HG03342 (cell line): ENCODE results near the gene RNF223.
A peak's percentile ranks its signal among the peaks of the same experiment; 100 is the strongest.

Experiments
- ATAC-seq: cut with Tn5 transposase; IDR thresholded peaks from one replicate; pipeline ENCODE4 v1.9.1; 2021; ENCODE audit warnings: mild to moderate bottlenecking, moderate library complexity; ENCODE audit not compliant: unreplicated experiment

The RNF223 gene

DNA sequence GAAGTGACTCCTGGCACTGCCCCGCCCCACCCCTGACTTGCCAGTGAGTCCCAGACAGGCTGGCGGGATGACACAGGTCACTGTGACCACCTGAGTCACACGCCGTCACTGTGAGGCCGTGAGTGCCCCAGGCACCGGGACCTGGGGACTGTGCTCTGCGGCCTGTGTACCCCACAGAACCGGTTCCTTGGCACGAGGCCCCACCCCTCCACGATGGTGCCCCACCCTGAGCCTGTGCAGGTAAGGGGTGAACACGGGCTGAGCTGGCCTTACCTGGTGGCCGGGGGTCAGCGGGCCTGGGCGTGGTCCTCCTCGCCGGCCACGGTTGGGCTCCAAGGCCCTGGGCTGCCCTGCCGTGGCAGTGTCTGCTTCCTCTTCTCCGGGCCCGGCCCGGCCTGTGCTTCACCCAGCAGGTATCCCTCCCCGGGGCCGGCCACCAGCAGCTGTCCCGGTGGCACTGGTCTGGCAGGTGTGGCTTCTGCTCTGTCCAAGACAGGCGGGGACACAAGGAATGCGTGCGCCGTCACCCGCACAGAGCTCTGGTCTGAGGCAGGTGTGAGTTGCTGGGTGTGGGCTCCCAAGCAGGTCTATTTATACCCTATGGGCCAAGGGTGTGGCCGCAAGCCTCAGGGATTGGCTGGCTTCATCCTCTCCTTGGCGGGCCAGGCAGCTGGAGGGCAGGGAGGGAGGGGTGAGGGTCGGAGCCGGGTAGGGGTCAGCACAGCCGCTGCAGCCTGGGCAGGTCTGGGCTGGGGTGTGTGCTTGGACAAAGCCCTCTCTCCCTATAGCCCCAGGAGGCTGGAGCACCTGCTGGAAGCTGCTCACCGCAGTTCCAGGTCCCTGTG is at the start of gene RNF223:
RNF223 (minus strand) TSS at position 564 of the 845 bp plus-strand sequence. CDS start 1,740 bp downstream, outside the sequence.
- ATAC-seq = no peak

DNA sequence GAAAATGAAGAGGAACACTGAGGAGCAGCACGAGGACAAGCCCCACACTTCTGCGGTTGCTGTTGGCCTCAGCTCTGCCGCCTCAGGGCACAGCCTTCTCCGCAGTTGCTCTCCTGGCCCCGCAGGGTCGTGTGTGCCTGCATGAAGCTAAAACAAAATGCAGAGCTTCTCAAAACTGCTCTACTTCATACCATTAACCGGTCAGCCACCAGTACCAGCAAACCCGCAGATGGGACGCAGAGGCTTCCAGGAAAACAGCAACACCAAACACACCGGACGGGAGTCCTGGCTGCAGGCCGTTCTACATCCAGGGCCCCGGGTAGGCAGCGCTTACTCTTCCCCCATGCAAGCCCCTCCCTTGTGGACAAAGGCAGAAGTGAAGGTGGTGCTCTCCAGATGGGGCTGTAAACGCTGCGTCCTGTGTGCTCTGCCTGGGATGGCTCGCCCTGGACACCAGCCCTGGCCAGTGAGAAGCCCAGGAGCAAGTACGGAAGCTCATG is 48.9 kb upstream of the RNF223 start:
- no peak for ATAC-seq

DNA sequence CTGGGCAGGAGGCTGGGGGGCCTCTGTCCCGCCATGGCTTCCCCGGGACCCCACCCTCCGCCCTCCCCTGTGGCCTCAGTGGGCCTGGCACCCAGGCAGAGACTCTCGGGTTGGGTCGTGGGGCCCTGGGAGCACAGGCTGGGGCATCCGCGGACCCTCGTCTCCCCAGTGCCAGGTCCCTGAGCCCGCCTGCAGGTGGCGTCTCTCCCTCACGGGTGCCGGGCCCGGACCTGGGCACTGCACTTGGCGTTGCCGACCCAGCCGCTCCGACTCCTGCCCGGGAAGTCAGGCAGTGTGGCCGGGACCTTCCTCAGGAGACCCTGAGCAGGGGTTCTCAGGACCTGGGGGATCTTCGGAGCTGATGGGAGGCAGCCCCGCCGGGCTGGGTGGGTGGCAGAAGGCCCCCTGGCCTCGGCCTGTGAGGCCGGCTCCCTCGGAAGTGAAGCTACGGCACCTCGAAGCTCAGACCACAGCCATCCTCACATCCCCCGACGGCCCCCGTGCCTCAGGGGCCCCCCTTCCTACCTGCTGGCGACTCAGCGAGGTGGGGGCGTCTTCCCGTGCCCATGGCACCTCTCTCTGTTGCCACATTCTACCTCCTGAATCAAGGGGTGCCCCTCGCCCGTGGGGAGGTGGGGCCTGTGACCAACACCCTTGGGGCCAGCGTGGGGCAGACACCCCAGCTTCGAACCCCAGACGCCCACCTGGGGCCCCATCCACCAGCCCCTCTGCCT is 48.1 kb upstream of the RNF223 start:
- ATAC-seq = peak; percentile 49

DNA sequence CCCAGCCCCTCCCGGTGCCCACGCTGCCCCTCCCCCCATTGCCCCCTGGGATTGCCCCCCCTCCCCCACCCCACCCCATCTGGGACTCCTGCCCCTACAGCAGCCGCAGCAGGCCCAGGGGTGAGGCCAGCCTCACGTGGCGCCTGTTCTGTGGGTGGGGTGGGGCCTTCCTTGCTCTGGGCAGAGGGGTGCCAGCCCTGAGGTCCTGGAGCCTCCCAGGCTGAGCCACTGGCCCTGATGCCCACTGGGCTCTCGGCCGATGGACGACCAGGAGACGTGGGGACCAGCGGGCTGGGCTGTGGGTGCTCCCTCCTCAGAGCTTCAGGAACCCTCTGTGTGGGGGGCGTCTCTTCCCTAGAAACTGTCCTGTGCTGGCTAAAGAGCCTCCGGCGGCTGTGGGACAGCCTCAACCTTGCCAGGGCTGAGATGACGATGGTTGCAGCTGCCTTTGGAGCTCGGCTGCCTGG is 47.5 kb upstream of the RNF223 start:
- ATAC-seq = no peak

DNA sequence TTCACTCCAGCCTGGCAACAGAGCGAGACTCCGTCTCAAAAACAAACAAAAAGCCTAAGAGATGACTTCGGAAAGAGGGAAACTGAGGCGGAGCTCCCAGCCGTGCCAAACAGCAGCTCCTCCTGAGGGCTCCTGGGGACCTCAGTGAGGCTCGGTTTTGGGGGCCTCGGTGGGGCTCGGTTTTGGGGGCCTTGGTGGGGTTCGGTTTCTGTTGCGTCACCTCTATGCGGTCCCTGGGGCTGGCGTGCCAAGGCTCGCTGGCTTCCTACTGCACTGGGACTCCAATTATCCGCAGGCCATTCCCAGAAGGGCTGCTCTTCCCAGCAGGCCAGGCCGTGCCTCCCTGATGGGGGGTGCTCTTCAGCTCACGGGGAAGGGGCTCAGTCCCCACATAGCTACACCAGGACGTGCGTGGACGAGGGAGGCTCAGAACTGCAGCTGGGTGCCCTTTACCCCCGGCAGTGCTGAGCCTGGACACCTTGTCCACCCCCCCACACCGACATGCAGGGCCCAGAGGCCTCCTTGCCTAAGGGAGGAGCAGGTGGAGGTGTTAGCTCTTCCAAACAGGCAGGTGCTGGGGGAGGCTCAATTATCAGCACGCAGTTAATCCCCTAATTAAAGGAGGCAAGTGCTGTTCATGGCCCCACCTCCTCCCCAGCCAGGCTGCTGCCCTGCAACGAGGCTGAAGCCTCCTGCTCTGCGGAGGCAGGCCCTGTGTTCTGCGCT is 46.9 kb upstream of the RNF223 start:
- ATAC-seq = no peak

DNA sequence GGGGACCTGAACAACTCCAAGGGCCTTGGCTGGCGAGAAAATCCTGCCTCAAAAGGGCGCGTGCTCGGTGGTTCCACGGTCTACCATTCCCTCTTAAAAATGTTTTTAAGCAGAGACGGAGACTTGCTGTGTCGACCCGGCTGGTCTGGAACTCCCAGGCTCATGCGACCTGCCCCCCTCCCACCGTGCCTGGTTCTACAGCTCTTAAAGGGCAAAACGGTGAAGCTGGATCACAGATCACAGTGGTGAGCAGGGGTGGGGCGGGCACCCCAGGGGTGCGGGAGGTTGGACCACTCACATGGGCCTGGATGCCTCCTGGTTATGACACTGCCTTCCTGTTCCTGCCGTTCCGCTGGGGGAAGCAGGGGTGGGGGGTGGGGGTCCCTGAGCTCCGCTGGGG is 46.0 kb upstream of the RNF223 start:
- ATAC-seq = no peak

DNA sequence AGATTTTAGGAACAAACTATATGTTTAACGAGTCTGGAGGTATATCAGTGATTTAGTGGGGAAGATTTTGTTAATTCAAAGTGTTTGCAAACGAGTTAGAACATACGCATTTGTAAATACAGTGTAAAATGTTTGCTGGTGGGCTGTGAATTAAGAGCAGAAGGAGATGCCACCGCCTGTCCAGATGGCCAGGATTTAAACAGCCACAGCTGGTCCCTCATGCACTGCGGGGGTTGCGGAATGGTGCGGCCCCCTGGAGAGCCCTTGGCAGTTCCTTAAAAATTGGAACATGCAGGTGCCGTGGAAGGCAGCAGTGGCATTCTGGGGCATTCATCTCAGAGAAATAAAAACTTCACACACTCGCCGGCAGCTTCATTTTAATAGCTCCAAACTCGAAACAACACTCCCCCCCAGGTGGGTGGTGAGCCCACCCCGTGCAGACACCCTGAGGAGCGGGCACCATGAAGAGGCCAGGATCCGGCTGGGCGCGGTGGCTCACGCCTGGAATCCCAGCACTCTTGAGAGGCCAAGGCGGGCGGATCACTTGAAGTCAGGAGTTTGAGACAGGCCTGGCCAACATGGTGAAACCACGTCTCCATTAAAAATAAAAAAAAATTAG is 45.3 kb upstream of the RNF223 start:
- no peak for ATAC-seq

DNA sequence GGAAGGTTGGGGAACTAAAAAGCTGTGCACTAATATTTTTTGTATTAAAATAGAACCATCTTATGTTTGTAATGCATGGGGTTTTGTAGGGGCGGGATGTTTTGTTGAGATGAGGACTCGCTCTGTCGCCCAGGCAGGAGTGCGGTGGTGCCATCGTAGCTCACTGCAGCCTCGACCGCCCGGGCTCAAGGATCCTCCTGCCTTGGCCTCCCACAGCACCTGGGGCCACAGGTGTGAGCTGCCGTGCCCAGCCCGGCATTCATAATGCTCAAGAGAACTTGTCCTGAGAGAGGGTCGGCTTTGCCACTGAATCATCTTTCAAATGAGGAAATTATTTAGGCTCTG is 44.7 kb upstream of the RNF223 start:
- no peak for ATAC-seq

DNA sequence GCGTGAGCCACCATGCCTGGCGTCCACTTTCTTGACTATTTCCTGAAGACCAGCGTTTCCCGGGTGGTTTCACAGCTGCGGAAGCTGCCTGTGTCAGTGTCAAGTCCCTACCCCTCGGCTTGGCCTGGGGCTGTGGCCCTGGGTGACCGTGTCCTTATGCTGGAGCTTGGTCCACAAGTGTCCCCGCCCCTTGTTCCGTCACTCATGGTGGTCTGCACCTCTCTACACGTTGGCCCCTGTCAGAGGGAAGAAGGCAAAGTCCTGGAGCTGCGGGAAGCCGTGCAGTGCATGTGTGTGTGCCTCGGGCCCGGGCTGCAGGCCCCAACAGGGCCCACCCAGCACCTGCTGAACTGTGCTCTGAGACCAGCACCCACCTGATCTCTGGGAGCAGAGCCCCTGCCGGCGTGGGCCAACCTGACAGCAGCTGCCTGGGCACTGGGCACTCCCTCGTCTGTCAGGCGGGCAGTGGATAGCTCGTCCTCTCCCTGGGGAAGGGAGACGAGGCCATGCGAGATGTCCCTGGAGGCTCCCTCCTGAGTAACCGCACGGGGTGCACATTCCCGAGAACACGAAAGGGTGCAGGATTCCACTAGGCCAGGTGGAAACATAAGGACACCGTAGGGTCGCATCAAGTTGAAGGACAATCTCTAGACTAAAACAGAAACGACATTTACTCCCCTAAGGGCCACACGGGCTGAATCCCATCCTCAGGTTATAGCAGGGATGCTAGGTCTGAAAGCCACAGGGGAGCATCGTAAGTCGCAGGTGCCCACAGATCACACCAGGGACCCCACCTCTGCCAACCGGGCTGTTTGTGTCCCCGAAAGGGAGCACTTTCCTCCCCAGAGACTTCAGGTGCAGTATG is 44.1 kb upstream of the RNF223 start:
- ATAC-seq = no peak

DNA sequence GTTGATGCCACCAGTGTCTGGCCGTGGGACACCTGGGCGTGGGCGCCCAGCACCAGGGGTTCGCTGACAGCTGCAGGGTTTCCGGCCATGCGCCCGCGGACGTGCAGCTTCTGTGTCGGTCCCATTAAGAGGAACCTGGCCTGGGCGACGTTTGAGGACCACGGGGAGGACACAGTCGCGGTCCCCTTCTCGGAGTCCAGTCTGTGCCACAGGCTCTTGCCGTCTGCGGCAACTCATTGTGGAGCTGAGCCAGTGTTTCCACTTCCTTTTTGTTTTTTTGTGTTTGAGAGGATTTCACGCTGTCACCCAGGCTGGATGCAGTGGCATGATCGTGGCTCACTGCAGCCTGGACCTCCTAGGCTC is 43.3 kb upstream of the RNF223 start:
- ATAC-seq = no peak

DNA sequence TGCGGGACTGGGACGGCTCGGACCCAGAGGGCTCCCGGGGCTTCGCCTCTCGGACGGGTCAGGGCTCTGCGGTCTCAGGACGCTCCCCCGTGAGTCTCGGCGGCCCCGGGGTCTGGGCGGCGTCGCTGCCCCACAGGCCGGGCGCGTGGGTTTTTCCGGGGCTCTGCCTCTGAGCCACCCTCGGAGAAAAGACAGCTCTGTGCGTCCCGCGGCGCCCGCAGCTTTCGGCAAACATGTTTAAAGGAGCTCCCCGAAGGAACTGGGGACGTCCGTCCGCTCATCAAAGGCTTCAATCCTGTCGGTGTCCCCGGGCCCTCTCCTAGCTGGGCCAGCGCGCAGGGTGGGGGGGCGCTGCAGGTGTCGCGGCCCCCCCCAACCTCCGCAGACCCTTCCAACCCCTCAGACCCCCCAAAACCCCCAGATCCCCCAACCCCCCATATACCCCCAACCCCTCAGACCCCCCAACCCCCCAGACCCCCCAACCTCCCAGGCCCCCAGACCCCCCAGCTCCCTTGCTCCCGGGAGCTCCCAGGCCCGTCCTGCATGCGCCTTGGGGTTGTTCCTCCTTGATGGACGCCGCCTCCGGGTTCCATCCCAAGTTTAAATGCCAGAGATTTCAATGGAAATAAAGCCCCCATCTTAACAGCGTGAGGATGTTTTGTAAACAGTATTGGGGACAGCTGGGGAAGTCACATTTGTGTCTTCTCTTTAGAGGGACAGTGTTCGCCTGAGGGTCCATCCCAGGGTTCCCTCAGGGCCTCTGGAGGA is 42.8 kb upstream of the RNF223 start:
- no peak for ATAC-seq

DNA sequence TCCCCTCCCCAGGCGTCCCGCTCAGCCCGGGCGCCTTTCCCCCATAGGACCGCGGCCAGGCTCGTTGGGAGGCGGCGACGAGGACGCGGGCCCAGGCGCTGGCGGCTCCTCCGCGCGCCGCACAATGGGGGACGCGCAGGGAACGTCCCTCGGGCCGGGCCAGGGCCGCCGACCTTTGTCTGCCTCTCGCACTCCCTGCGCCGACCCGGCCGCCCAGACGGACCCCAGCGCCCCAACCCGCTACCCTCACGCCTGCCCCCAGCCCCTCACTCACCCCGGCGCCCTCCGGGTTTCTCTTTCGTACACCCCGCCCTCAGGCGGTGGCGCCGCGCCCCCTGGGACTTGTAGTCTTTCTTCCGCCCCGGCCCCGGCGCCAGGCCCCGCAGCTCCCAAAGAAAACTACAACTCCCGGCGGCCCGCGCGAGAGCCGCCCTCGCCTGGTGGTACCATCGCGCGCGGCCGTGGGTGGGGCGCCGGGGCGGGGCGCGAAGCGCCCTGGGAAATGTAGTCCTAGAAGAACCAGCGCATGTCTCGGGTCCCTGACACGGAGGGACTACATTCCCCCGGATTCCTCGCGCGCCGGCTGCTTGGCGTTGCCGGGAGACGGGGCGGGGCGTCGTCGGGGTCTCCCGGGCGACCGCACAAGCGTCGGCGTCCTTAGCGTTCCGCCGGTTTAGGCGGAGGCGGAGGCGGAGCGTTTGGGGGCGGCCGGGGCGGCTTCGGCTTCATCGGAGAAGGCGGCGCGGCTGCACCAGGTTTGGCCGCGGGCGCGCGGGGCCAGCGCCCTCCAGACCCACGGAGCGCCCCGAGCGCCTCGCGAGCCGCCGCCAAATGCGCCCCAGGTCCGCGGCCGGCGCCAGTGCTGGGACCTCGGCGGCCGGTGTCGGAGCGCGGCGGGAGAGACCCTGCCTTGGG is 41.9 kb upstream of the RNF223 start, which contains the start of gene C1orf159:
C1orf159 (minus strand) TSS at position 304 of the 915 bp plus-strand sequence. CDS start 24,546 bp downstream, outside the sequence.
- peak; percentile 92 for ATAC-seq

DNA sequence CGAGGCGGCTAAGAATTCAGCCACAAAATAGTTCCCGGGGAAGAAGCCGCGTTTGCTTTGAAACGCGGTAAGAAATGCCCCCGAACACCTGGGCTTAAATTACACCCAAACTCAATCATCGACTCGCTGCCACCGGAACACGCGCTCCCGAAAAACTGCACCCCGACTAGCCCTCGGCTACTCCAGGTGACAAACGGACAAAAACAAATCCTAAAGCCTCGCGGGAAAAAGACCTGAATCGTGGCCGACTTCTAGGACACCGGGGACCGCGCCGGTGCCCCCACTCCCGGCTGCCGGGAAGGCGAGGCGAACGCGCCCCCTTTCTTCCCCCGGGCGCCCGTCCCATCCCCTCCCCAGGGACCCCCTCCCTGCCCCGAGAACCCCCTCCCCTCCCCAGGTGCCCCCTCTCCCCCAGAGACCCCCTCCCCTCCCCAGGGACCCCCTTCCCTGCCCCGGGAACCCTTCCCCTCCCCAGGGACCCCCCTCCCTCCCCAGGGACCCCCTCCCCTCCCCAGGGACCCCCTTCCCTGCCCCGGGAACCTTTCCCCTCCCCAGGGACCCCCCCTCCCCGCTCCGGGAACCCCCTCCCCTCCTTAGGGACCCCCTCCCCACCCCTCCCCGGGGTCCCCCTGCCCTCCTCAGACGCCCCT is 41.2 kb upstream of the RNF223 start:
- ATAC-seq = no peak

DNA sequence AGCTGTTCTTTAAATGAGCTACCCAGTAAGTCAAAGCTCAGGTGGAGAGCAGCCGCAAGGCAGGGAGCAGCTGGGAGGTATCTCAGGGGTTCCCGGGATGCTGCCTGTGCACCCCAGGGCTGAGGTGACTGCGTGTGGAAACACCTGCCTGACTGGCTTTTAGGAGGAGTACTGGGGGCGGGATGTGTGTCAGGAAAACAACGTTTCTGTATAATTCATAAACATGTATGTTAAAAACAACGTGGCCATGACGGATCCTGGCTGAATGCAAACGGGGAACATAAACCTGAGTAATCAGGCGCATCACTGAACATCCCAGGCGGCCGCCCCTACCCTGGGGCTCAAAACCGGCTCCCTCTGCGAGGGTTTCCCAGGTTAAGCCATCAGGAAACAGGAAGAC is 40.3 kb upstream of the RNF223 start:
- no peak for ATAC-seq

DNA sequence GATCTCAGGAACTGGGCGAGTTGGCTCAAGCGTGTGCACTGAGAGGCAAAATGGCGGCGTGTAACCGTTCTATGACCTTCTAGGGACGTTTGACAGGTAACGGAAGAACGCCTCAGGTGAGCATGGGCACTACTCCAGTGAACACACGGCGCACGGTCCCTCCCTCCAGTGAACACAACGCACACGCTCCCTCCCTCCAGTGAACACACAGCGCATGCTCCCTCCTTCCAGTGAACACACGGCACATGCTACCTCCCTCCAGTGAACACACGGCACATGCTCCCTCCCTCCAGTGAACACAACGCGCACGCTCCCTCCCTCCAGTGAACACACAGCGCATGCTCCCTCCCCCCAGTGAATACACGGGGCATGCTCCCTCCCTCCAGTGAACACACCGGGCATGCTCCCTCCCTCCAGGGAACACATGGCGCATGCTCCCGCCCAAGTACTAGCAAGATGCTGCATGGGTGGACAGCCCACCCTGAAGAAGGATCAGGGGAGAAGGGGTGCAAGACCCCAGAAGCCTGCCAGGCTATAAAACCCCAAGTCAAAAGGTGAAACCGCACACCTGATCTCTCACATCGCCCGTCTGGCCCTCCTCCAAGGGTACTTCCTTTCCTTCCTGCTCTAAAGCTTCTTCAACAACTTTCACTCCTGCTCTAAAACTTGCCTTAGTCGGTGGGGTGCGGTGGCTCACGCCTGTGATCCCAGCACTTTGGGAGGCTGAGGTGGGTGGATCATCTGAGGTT is 38.3 kb upstream of the RNF223 start:
- no peak for ATAC-seq

DNA sequence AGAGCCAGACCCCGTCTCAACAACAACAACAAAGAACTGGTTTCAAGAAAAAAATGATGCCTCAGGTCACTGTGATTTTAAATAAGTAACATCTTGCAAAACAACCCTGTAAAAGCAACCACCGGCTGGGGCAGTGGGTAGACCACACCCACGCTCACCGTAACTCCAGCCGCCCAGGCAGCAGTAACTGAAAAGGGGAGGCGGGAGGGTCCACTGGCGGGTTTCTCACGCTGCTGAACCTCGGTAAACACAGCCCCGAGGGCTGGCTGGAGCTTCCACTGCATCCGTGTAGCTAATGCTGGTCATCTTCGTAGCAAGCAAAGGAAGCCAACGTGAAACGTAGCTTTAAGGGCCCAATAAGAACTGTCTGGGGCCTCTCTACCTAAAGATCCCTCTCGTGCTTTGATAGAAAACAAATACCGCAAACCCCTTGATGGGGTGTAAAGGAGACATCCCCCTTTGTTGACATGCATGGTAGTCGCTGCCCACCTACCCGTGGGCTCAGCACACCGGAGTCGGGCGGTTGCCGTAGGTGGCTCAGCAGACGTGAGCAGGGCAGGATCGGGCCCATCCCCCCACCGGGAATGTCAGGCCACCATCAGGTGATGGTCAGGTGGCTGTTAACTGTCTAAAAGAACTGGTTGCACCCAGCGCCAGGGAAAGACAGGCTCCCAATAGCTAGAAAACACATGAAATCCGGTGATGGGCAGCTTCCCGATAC is 37.6 kb upstream of the RNF223 start:
- no peak for ATAC-seq
